ENCODE data around the gene UBR3. TPM values are rescaled to one million over a fixed set of nuclear protein-coding genes. Genes with fewer than 3 reads are reported as not detected.
A peak's percentile ranks its signal among the peaks of the same experiment; 100 is the strongest.

UBR3 gene
- total RNA-seq, 1 experiment from 2014 or later = 16.4 TPM

- H3K4me3 Mint-ChIP-seq = no peak overlapping the region
- no peaks in the 10 kb centered on the region for H3K4me1 Mint-ChIP-seq
- H3K9me3 Mint-ChIP-seq = peaks cover 24% of the 10 kb centered on the region
- ATAC-seq = peak; percentile 57
- DNase-seq (ENCODE audit: low spot score) = no peak
- no peaks in the 10 kb centered on the region for H3K27me3 Mint-ChIP-seq (ENCODE audit: low read depth)
- POLR2A ChIA-PET = no interaction called here
- TF ChIP-seq TEAD1 (CRISPR knock-in tag; IDR thresholded peaks at IDR 0.05) = no peak
- TF ChIP-seq CREB1 (CRISPR knock-in tag; IDR thresholded peaks at IDR 0.05) = no peak
- TF ChIP-seq SMAD3 (CRISPR knock-in tag; IDR thresholded peaks at IDR 0.05; ENCODE audit: borderline replicate concordance) = no peak
- TF ChIP-seq OVOL2 (CRISPR knock-in tag; IDR thresholded peaks at IDR 0.05; ENCODE audit: borderline replicate concordance) = no peak
- TF ChIP-seq, protein P1, sequence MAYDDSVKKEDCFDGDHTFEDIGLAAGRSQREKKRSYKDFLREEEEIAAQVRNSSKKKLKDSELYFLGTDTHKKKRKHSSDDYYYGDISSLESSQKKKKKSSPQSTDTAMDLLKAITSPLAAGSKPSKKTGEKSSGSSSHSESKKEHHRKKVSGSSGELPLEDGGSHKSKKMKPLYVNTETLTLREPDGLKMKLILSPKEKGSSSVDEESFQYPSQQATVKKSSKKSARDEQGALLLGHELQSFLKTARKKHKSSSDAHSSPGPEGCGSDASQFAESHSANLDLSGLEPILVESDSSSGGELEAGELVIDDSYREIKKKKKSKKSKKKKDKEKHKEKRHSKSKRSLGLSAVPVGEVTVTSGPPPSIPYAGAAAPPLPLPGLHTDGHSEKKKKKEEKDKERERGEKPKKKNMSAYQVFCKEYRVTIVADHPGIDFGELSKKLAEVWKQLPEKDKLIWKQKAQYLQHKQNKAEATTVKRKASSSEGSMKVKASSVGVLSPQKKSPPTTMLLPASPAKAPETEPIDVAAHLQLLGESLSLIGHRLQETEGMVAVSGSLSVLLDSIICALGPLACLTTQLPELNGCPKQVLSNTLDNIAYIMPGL (CRISPR knock-in tag; IDR thresholded peaks at IDR 0.05) = no peak
- TF ChIP-seq ZNF219 (CRISPR knock-in tag; IDR thresholded peaks at IDR 0.05; ENCODE audit: borderline replicate concordance) = no peak
- no peak for TF ChIP-seq FOXJ3 (CRISPR knock-in tag; IDR thresholded peaks at IDR 0.05; ENCODE audit: borderline replicate concordance)
- no peak for TF ChIP-seq IRF2 (CRISPR knock-in tag; IDR thresholded peaks at IDR 0.05; ENCODE audit: borderline replicate concordance, low read depth)
- no peak for TF ChIP-seq PRRX2 (CRISPR knock-in tag; IDR thresholded peaks at IDR 0.05)
- TF ChIP-seq, protein P2, sequence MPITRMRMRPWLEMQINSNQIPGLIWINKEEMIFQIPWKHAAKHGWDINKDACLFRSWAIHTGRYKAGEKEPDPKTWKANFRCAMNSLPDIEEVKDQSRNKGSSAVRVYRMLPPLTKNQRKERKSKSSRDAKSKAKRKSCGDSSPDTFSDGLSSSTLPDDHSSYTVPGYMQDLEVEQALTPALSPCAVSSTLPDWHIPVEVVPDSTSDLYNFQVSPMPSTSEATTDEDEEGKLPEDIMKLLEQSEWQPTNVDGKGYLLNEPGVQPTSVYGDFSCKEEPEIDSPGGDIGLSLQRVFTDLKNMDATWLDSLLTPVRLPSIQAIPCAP (CRISPR knock-in tag; IDR thresholded peaks at IDR 0.05) = no peak
- CTCF ChIA-PET = interaction anchor here (0.8 kb wide), 1 partner anchor 13 kb away, joined by 3 read pairs; the partner anchor contains the start of gene UBR3
- peaks cover 24% of the 10 kb centered on the region for H3K36me3 Mint-ChIP-seq
- H3K27ac Mint-ChIP-seq = no peak overlapping the region
These were observed 12.9 kb downstream of the UBR3 start for GRCh38 chr2:169839954-169840746.

- no peak overlapping the region for H3K4me3 Mint-ChIP-seq
- no peaks in the 10 kb centered on the region for H3K27me3 Mint-ChIP-seq (ENCODE audit: low read depth)
- ChIA-PET POLR2A (no interaction called here), CTCF (no interaction called here)
- H3K9me3 Mint-ChIP-seq = peaks cover 24% of the 10 kb centered on the region
- H3K4me1 Mint-ChIP-seq = no peaks in the 10 kb centered on the region
- H3K36me3 Mint-ChIP-seq = peaks cover 24% of the 10 kb centered on the region
- H3K27ac Mint-ChIP-seq = no peak overlapping the region
- DNase-seq (ENCODE audit: low spot score) (no peak), ATAC-seq (no peak)
- TF ChIP-seq E2F5 (CRISPR knock-in tag; IDR thresholded peaks at IDR 0.05) = no peak
- no peak for TF ChIP-seq NR3C1 (CRISPR knock-in tag; conservative IDR thresholded peaks at IDR 0.05; ENCODE audit: low read depth)
- TF ChIP-seq, protein P3, sequence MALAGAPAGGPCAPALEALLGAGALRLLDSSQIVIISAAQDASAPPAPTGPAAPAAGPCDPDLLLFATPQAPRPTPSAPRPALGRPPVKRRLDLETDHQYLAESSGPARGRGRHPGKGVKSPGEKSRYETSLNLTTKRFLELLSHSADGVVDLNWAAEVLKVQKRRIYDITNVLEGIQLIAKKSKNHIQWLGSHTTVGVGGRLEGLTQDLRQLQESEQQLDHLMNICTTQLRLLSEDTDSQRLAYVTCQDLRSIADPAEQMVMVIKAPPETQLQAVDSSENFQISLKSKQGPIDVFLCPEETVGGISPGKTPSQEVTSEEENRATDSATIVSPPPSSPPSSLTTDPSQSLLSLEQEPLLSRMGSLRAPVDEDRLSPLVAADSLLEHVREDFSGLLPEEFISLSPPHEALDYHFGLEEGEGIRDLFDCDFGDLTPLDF (CRISPR knock-in tag; IDR thresholded peaks at IDR 0.05) = no peak
- TF ChIP-seq, protein P1 (CRISPR knock-in tag; IDR thresholded peaks at IDR 0.05) = no peak
- TF ChIP-seq, protein P4, sequence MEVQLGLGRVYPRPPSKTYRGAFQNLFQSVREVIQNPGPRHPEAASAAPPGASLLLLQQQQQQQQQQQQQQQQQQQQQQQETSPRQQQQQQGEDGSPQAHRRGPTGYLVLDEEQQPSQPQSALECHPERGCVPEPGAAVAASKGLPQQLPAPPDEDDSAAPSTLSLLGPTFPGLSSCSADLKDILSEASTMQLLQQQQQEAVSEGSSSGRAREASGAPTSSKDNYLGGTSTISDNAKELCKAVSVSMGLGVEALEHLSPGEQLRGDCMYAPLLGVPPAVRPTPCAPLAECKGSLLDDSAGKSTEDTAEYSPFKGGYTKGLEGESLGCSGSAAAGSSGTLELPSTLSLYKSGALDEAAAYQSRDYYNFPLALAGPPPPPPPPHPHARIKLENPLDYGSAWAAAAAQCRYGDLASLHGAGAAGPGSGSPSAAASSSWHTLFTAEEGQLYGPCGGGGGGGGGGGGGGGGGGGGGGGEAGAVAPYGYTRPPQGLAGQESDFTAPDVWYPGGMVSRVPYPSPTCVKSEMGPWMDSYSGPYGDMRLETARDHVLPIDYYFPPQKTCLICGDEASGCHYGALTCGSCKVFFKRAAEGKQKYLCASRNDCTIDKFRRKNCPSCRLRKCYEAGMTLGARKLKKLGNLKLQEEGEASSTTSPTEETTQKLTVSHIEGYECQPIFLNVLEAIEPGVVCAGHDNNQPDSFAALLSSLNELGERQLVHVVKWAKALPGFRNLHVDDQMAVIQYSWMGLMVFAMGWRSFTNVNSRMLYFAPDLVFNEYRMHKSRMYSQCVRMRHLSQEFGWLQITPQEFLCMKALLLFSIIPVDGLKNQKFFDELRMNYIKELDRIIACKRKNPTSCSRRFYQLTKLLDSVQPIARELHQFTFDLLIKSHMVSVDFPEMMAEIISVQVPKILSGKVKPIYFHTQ (CRISPR knock-in tag; IDR thresholded peaks at IDR 0.05) = no peak
- no peak for TF ChIP-seq ZNF512 (CRISPR knock-in tag; IDR thresholded peaks at IDR 0.05; ENCODE audit: borderline replicate concordance)
- TF ChIP-seq RELA (CRISPR knock-in tag; IDR thresholded peaks at IDR 0.05; ENCODE audit: borderline replicate concordance) = no peak
- no peak for TF ChIP-seq ESRRA (CRISPR knock-in tag; IDR thresholded peaks at IDR 0.05; ENCODE audit: borderline replicate concordance)
- no peak for TF ChIP-seq KAT7 (CRISPR knock-in tag; IDR thresholded peaks at IDR 0.05; ENCODE audit: borderline replicate concordance)
- TF ChIP-seq ELF4 (CRISPR knock-in tag; IDR thresholded peaks at IDR 0.05; ENCODE audit: low read depth) = no peak
- TF ChIP-seq ZNF232 (CRISPR knock-in tag; IDR thresholded peaks at IDR 0.05) = no peak
- TF ChIP-seq, protein P5, sequence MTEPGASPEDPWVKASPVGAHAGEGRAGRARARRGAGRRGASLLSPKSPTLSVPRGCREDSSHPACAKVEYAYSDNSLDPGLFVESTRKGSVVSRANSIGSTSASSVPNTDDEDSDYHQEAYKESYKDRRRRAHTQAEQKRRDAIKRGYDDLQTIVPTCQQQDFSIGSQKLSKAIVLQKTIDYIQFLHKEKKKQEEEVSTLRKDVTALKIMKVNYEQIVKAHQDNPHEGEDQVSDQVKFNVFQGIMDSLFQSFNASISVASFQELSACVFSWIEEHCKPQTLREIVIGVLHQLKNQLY (CRISPR knock-in tag; IDR thresholded peaks at IDR 0.05) = no peak
- TF ChIP-seq NFE2L1 (CRISPR knock-in tag; IDR thresholded peaks at IDR 0.05) = no peak
- TF ChIP-seq CBFB (CRISPR knock-in tag; IDR thresholded peaks at IDR 0.05; ENCODE audit: low read depth) = no peak
These were observed 13.5 kb downstream of the UBR3 start for GRCh38 chr2:169840747-169841142.

All from WTC11 (cell line).